ENCODE data around the gene DACH1.

Gene DACH1

DNA sequence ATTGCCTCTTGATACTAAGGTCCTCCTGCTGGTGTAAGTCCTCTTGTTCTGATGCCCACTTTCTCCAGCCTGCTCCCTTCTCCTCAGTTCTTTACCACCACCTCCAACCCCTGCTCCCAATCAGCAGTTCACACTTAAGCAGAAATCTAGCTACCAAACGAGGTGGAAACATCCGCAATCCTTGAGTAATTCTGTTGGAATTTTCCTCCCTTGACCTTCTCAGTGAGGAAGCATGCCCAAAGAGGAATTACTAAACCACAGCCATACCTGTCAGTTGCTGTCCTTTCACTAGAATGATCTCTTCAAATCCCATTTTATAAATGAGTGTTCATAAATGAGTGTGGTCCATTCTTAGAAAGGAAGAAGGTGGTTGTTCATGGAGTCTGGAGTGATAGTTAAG, 289.9 kb downstream of the DACH1 start:
- DNase-seq (ENCODE audit: low read depth) = peak; percentile 10
- no peak overlapping the region for H3K4me3 ChIP-seq (replicated peaks; ENCODE audit: low read depth, low read length)
- TF ChIP-seq, protein P1, sequence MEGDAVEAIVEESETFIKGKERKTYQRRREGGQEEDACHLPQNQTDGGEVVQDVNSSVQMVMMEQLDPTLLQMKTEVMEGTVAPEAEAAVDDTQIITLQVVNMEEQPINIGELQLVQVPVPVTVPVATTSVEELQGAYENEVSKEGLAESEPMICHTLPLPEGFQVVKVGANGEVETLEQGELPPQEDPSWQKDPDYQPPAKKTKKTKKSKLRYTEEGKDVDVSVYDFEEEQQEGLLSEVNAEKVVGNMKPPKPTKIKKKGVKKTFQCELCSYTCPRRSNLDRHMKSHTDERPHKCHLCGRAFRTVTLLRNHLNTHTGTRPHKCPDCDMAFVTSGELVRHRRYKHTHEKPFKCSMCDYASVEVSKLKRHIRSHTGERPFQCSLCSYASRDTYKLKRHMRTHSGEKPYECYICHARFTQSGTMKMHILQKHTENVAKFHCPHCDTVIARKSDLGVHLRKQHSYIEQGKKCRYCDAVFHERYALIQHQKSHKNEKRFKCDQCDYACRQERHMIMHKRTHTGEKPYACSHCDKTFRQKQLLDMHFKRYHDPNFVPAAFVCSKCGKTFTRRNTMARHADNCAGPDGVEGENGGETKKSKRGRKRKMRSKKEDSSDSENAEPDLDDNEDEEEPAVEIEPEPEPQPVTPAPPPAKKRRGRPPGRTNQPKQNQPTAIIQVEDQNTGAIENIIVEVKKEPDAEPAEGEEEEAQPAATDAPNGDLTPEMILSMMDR (IDR thresholded peaks at IDR 0.05; ENCODE audit: low read length, missing control alignments) = no peak

DNA sequence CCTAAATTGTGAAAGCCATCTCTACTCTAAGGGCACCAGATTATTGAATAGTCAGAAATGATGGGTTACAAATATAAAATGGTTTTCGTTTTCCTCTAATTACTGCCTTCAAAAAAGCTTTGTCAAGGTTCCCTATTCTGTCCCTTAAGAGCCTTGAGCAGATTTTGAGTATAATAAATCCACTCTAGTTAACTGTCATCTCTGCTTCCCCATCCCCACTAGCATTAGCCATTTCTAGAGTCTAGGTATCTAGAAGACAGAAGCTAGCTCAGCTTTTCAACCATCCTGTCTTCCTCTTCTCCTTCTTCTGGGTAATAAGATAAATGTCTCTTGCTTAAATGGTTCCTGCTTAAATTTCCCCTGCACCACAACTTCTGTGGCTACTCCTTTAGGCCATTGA, 290.4 kb downstream of the DACH1 start:
- TF ChIP-seq, protein P1 (IDR thresholded peaks at IDR 0.05; ENCODE audit: low read length, missing control alignments) = no peak
- DNase-seq (ENCODE audit: low read depth) = no peak

DNA sequence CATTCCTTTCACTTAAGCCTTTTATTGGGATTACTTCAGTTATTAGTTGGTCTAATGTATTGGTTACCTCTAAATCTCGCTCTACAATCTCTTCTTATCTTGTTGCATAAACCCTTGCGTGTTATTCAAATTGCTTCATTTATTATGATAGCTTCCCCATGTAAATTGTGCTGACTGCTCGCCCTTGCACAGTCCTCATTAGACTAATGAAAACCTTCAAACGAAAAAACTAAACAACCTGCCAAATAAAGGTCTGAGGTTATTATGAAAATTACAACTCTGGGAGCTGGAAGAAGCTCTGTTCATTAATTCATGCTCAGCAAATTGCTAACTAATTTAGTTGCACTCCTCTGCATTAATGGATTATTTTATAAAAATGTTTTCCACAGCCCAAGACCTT, 320.1 kb downstream of the DACH1 start:
- no peak overlapping the region for H3K4me3 ChIP-seq (replicated peaks; ENCODE audit: low read depth, low read length)
- TF ChIP-seq, protein P1 (IDR thresholded peaks at IDR 0.05; ENCODE audit: low read length, missing control alignments) = no peak
- DNase-seq (ENCODE audit: low read depth) = no peak

More for the DNA sequence above, 290.4 kb downstream of the DACH1 start:
- H3K4me3 ChIP-seq (replicated peaks; ENCODE audit: low read depth, low read length) = no peak overlapping the region

DNA sequence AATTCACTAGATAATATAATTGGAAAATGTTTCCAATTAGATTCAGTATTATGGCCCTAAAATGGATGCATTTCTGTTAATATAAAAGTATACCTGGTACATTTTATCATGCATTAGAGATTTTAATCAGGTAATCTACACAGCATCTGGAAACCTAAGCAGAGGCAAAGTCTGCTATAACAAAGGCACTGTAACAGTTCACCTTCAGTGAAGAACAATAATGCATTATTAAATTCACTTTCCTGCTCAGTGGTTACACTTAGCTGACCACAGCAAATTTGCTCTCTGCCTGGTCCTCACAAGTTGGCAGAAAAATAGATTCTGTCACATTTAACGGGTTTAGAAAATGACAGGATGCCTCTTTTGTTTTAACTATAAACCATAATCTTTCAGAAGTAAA, 326.9 kb downstream of the DACH1 start:
- no peak overlapping the region for H3K4me3 ChIP-seq (replicated peaks; ENCODE audit: low read depth, low read length)
- TF ChIP-seq, protein P1 (IDR thresholded peaks at IDR 0.05; ENCODE audit: low read length, missing control alignments) = no peak
- DNase-seq (ENCODE audit: low read depth) = no peak

DNA sequence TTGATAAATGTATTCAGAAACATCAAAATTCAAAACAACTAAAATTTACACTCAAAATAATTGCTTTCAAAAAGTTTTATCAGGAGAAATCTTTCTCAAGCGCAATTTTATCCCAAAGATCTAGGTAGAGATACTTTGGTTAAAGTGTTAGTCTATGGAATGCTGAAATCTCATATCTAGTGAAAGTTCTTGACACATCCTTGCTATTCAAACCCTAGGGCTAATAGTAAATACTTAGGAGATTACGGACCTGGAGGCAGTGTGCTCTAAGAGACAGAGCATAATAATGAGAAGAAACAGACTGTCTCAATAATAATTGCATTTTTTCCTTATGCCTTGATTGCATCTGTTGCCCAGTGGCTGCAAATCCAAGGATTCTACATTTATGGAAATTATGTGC, 330.8 kb downstream of the DACH1 start:
- no peak for DNase-seq (ENCODE audit: low read depth)
- H3K4me3 ChIP-seq (replicated peaks; ENCODE audit: low read depth, low read length) = no peak overlapping the region
- TF ChIP-seq, protein P1 (IDR thresholded peaks at IDR 0.05; ENCODE audit: low read length, missing control alignments) = no peak

DNA sequence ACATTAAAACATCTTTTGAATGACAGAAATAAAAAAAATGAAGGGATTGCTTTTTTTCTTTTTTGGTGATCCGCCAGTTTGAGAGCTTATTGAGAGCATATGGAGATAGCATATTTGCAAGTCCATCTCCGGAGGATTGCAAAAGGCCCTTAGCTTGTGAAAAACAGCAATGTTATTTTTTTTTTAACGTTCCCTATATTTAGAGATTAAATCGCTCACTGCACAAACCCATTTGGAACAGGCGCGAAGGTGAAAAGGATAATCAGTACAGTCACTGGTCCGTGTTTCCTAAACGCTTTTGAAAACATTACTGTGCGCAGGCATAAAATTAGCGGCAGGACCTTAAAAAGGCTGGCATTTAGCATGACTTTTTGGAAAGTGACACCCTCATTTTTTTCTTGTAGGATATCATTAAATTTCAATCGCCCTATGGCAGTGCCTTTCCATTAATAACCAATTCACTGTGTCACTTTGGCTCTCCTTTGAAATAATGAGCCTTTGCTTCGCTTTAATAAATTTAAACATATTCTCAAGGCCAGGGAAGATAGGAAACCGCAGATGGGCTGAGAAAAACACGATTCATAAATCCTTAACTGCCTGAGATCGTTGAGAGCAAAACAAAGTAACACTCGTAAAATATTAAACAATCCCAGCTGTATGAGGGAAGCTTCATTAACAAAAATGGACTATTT, 342.2 kb downstream of the DACH1 start:
- no peak for DNase-seq (ENCODE audit: low read depth)
- no peak overlapping the region for H3K4me3 ChIP-seq (replicated peaks; ENCODE audit: low read depth, low read length)
- TF ChIP-seq, protein P1 (IDR thresholded peaks at IDR 0.05; ENCODE audit: low read length, missing control alignments) = no peak

DNA sequence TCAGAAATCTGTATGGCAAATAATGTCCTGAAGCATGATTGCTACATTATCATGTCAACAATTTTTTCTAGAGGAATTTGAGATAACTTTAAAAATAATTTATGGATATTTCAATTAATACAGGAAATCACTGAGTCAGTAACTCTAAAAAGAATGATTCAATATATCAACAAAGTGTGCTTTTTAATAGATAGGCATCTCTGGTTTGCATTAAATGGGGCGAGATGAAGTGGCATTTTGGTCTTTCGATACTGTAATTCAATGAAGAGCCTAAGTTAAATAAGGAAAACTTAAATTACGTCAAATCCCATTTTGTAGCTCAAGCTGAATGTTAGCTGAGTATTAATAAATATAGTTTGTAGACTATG, 342.8 kb downstream of the DACH1 start:
- H3K4me3 ChIP-seq (replicated peaks; ENCODE audit: low read depth, low read length) = no peak overlapping the region
- no peak for DNase-seq (ENCODE audit: low read depth)
- TF ChIP-seq, protein P1 (IDR thresholded peaks at IDR 0.05; ENCODE audit: low read length, missing control alignments) = no peak

All from fibroblast of pulmonary artery (primary cell).